HG03280 (cell line): ENCODE results near the gene LIN7A.
A peak's percentile ranks its signal among the peaks of the same experiment; 100 is the strongest.

Experiments used
- ATAC-seq: cut with Tn5 transposase; IDR thresholded peaks from one replicate; pipeline ENCODE4 v1.9.1; 2021; ENCODE audit warnings: mild to moderate bottlenecking, moderate library complexity; ENCODE audit not compliant: unreplicated experiment

LIN7A gene

GRCh38 chr12:80861641-80862378, 75.9 kb downstream of the LIN7A start:
- ATAC-seq: no peak

DNA sequence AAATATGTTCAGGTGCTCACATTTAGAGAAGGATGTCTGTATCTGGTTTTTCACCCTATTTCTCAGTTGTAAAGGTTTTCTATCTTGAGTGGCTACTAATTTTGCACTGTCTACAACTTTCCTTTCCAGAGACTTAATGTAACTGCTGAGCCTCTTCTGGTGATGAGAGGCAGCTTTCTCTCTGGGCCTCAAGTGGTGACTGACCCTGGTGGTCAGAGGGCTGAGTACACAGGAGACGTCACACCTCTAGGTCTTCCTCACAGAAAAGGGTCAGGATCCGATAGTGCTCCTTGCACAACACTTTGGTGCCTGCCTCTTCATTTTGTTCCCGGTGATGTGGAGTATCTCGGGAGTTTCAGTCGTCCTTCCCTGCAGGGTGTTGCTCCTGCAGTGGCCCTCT, 76.8 kb downstream of the LIN7A start:
- no peak for ATAC-seq

DNA sequence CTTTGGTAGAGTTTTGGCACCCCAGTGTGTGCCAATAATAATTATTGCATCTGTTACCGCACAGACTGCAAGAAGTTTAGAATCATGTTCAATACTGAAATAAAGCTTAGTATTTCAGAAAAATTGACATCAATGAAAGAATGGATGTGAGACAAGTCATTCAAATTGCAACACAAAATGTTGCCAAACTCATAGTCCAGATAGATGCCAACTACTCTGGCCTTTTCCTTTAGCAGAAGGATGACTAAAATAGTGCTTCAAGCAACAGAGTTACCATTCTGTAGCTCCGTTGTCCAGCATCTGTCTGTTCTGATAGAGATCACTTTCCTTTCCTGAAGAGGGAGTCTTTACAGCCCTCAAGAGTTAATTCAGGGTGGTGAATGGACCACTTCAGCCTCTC, 77.5 kb downstream of the LIN7A start:
- no peak for ATAC-seq

DNA sequence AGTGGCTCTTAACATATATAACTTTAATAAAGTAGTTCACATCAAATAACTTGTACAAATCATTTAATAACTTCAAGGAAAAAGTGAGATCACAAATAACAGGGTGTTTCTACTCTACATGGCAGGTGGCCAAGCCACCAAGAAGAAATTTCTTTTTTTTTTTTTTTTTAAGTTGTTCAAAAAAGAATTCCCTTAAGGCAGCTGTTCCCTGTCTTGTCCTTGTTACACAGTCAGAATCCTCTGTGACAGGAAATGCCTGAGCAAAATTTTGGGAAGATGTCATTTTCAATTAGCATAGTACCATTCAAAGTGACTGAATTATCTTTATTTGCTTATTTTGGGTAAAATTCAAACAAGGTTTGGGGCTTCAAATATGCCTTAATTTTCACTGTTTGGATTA, 79.4 kb downstream of the LIN7A start:
- no peak for ATAC-seq

- no peak for ATAC-seq
These were observed 80.4 kb downstream of the LIN7A start for GRCh38 chr12:80857311-80857710.

DNA sequence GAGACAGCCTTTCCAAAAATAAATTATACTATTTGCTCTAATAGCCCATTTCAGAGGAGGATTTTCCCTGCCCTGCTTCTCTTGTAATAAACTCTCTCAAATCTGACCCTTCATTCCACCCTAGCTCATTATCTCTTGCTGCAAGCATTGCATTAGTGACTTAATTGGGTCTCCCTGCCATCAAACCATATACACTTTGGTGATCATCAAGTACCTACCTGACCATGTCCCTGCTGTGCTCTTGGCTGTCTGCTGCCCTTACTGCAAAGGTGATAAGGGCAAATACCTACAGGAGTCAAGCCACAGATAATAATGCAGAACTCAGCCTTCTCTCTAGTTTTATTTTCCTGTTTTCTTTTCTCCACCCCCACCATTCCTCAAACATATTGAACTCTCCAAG, 88.4 kb downstream of the LIN7A start:
- no peak for ATAC-seq

DNA sequence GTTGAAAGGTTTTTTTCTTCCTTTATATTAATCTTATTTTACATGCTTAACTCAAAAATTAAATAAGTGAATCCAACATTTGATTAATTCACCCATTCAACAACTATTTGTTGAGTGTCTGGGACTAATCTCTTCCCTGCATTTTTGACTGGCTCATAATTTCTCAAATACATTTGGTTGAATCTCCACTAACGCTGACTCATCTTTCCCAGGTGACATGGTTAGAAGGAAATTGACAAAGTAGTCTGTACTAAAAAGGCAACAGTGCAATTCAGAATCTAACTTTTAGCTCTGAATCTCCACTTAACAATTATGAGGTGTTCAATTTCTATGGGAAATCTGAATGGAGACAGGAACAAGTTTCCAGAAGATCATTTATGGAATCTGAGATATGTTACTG, 88.9 kb downstream of the LIN7A start:
- no peak for ATAC-seq

DNA sequence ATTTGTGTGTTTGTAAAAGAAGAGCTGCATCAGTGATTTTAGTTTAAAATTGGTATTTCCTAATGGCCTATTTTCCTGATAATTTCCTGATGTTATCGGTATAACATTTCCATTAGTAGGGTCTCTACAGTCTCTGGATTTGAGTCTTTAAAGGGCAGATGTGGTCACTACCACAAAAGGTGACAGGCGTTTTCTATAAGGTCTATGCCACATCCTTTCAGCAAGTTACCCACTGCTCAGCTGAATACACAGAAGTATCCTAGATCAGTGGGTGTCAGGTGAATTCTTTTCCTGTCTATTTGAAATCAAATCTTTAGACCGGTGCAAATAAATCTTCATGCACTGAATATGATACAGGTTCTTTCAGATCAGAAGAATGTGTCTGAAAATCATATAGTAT, 90.2 kb downstream of the LIN7A start:
- no peak for ATAC-seq

DNA sequence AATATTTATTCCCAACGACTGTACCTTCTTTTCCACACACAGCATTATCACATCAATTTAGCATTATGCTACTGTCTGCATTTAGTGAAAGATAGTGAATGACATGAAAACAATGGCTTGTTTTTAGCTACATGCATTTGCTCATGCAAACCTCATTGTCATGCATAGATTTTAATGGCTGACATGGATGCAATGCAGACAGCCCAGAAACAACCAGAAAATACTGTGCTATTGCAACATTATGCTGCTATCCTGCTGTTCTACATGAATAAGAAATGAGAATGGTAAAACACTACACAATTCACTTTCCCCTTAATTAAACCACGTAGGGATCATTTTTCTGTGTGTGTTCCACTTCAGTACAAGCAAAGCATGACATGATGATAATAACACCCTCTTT, 90.8 kb downstream of the LIN7A start:
- no peak for ATAC-seq

DNA sequence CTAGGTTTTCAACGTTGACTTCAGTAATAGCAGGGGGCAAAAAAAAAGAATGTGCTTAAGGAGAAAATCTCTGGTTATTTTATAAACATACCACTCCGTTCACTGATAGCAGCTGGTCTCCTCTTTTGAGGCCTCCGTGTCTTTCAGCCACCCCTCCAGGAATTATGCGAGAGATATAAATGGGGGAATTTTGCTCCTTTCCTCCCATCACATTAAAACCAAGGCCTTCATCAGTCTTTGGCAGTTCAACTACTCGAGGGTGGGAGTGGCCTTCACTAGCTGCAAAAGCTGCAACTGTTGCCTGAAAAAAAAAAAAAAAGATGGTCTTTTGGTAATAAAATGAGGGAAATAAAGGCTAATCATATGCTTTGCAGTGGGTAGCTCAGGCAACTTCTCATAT, 92.1 kb downstream of the LIN7A start:
- no peak for ATAC-seq

- ATAC-seq: no peak
These were observed 93.8 kb downstream of the LIN7A start for GRCh38 chr12:80843969-80844368.

DNA sequence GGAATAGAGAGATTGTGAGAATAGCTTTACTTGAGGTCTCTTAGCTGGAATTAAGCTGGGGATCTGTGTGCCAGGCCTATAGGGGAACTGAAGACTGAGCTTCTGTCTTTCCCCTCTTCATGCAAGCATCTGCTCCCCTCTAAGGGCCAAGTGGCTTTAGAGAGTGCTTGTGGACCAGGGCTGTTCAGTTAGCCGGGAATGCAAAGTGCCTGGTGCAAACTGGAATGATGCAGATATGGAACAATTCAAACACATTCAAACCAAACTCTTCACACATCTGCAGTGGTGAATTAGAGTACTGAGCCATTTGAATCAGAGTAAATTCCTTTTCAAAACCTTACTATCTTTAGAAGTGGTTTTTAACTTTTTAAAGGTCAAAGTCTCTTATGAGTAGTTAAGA, 99.0 kb downstream of the LIN7A start:
- no peak for ATAC-seq

DNA sequence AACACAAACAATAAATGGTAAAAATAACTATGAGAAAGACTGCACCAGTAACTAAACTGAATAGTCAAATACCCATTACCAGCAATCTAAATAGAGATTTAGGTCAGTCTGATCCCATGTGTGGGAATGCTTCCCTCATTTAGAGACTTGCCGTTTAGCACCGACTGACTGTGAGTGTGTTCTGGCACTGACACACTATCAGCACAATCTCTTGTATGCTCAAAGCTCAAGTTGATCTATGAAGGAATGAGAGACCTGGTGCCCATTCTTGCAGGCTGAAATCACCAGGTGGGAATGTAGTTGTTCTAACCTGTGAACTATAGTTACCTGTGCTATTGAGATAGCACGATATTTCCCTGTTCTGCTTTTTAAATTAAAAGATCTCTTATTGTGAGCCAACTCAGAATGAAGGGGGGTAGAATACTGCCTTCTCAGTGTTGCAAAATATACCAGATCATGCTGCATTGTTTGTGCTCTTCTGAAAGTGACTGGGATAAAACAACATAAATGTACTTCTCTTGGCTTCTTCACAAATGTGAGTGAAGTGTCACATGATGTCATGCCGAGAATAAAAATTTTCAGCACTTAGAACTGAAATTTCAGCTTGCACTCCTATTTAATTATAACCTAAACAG, 99.6 kb downstream of the LIN7A start:
- no peak for ATAC-seq

- peak; percentile 66 for ATAC-seq
These were observed 100.3 kb downstream of the LIN7A start for GRCh38 chr12:80837342-80837978.

DNA sequence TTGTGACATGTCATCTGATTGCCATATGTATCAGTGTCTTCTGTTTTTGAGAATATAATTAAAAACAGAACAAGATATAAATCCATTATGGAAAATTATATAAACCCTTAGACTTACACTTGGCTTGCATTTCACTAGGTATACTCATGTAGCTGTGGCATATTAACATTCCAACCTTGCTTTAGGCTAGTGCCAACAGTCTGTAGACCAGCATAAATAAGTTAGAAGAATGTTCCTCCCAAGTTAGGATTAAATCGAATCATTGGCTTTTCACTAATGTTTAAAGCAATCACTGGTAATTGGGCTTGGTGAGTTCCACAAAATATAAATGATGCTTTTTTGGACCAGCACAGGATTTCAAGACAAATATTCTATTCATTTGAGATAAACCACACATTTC, 103.0 kb downstream of the LIN7A start:
- no peak for ATAC-seq

DNA sequence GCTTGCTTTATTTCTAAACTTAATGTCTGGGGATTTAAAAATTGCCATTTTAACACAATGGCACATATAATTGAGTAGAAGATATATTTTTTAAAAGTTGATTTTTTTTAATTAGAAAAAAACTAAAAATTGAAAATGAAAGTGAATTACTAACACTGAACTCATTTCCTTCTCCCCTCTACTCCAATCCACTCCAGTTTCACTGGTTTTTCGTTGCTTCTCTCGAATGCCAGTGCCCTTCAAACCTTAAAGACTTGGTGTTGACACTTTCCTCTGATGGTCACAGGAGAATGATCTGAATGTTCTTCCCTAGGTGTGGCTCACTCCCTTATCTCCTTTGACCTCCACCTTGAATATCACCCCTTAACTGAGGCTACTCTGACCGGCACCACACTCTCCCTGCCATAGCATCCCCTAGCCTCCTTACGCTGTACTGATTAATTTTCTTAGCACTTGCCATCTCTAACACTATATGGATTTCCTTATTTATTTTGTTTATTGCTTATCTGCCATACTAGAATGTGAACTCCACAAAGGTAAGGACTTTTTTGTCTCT, 107.1 kb downstream of the LIN7A start:
- ATAC-seq: no peak

DNA sequence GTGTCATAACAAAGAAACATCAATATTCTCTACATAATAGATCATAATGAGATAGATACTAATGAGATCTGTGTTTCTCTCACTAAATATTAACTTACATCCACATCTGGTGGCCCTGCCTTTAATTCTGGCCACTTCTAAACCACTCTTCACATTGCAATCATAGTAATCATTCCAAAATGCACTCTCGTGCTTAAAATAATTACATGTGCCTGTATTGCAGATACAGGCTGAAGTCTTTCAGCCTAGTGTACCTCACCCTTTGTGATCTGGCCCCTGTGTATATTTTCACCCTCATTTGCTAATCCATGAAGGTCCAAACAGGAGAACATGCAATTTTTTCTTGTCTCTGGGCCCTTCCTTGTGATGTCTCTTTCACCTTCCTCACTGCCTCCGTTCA, 108.0 kb downstream of the LIN7A start:
- ATAC-seq: no peak

GRCh38 chr12:80825506-80825905, 112.2 kb downstream of the LIN7A start:
- ATAC-seq: no peak

DNA sequence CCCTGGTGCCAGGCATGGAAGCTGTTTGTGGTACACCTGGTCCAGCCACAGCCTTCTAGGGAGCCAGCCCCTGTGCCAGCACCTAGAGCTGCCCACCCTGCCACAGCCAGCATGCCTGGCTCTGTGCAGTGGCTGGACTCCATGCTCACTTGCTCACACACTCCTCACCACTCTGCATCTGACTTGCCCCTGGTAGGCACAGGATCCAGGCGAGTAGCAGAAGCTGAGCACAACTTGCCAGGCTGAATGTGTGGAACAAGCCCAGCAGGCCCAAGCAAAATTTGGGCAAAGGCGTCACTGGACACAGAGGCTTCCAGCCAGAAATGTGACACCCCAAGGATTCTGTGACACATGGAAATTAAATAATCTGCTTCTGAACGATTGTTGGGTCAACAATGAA, 114.3 kb downstream of the LIN7A start:
- no peak for ATAC-seq

DNA sequence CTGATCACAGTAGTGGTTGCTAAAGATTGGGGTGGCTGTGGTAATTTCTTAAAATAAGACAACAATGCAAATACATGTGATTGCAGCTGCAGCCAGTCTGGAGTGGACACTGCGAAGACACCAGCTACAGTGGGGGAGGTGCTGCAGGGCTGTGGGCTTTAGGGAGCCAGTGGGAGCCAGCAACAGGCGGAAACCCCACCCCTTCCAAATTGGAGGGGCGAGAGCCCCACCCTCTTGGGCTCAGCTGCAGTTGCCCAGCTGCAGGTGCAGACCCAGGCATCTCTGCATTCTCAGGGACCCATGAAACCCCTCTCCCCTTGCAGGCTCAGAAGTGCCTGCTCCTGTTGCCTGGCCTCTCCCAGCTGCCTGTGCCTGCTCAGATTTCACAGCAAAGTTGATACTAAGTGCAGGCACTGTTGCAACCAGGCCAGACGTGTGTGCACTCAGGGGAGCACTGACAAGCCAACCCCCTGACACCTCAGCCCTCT, 116.2 kb downstream of the LIN7A start:
- ATAC-seq: no peak

GRCh38 chr12:80818878-80819277, 118.9 kb downstream of the LIN7A start:
- ATAC-seq: no peak

- no peak for ATAC-seq
These were observed 122.4 kb downstream of the LIN7A start for GRCh38 chr12:80815351-80815750.
